ENCODE data around the gene PHLPP1. TPM values are rescaled to one million over a fixed set of nuclear protein-coding genes. Genes with fewer than 3 reads are reported as not detected.

Gene PHLPP1
- total and polyA plus RNA-seq, 2 of the 13 experiments (the other 11 are each of a cell fraction or from before 2014, with no cell fraction given) = 9.8 to 18.5 TPM

- H3K4me3 ChIP-seq (replicated peaks in 1 of 3; ENCODE audit: insufficient read depth in 1 of 3, low read depth in 2 of 3, low read length in 3 of 3) = no peak overlapping the region
- ChIA-PET CTCF (ENCODE audit: low intra/inter-chr PET ratio, low total read pairs) (no interaction called here), POLR2A (no interaction called here)
- no peak overlapping the region for H2AFZ ChIP-seq (ENCODE audit: low read length)
- H3K27me3 ChIP-seq (ENCODE audit: control insufficient read depth in 1 of 2, insufficient read depth in 2 of 2, low read length in 2 of 2) = no peaks in the 10 kb centered on the region
- intact Hi-C loops (cut with micrococcal nuclease; ENCODE audit: unreplicated experiment) = no loop called here
- in situ Hi-C loops (cut with HindIII; ENCODE audit: extremely low pct_ligation_motif_present, low pct_unique_long_range_greater_than_20kb) = no loop called here
- ATAC-seq = no peak
- FAIRE-seq = no peak
- H4K20me1 ChIP-seq (ENCODE audit: insufficient read depth, low read length) = no peaks in the 10 kb centered on the region
- TF ChIP-seq EEA1 (CRISPR knock-in tag; IDR thresholded peaks at IDR 0.05; ENCODE audit: borderline replicate concordance) (no peak), ZBTB7B (CRISPR knock-in tag; IDR thresholded peaks at IDR 0.05) (no peak), ZNF329 (CRISPR knock-in tag; IDR thresholded peaks at IDR 0.05; ENCODE audit: low read depth) (no peak), SMARCC2 (IDR thresholded peaks at IDR 0.05) (no peak), DMAP1 (CRISPR knock-in tag; IDR thresholded peaks at IDR 0.05) (no peak), MLX (CRISPR knock-in tag; IDR thresholded peaks at IDR 0.05) (no peak), EZH2 (conservative IDR thresholded peaks at IDR 0.05; ENCODE audit: low read depth, low read length) (no peak), ZNF33A (CRISPR knock-in tag; IDR thresholded peaks at IDR 0.05; ENCODE audit: borderline replicate concordance) (no peak), PAX8 (CRISPR knock-in tag; IDR thresholded peaks at IDR 0.05; ENCODE audit: borderline replicate concordance) (no peak), ZNF33B (CRISPR knock-in tag; IDR thresholded peaks at IDR 0.05) (no peak), ZFP41 (CRISPR knock-in tag; IDR thresholded peaks at IDR 0.05; ENCODE audit: borderline replicate concordance) (no peak), KLF13 (CRISPR knock-in tag; IDR thresholded peaks at IDR 0.05) (no peak), RNF219 (CRISPR knock-in tag; IDR thresholded peaks at IDR 0.05) (no peak)
- H3K79me2 ChIP-seq (ENCODE audit: insufficient read depth, low read length) = no peaks in the 10 kb centered on the region
- no TSS peak for BruUV-seq (replicated peaks)
- WGBS (ENCODE audit: low lambda C conversion rate) = 100% methylated on average over 1 of the region's 1 CpG
- no peak overlapping the region for H3K4me2 ChIP-seq (ENCODE audit: low read depth, low read length)
- H3K27ac ChIP-seq (ENCODE audit: extremely low read length, insufficient read depth, low read length) = no peak overlapping the region
- H3K9ac ChIP-seq (ENCODE audit: insufficient read depth, low read depth, low read length) = no peak overlapping the region
- no peak for DNase-seq (ENCODE audit: low spot score)
- H3K9me3 ChIP-seq (ENCODE audit: low read length) = no peaks in the 10 kb centered on the region
- 0 out of 5 replicates have a peak, but pooled peaks cover 0 to 13% of the 10 kb centered on the region in 2 experiments for H3K36me3 ChIP-seq (replicated peaks in 1 of 2; ENCODE audit: control insufficient read depth in 1 of 2, insufficient read depth in 2 of 2, low read length in 2 of 2)
- H3K4me1 ChIP-seq (ENCODE audit: insufficient read depth, low read length) = peaks cover 14% of the 10 kb centered on the region
These were observed 213.0 kb downstream of the PHLPP1 start for GRCh38 chr18:62928326-62928725.
